AG04450 (cell line): Measurements from ENCODE around the gene E2F4. TPM values are rescaled to one million over a fixed set of nuclear protein-coding genes. Genes with fewer than 3 reads are reported as not detected.

ENCODE experiments used
- CTCF ChIA-PET: fragments of 300-600, 350-600 bp; formaldehyde crosslinking; extraction: SDS; loops from one replicate; lab custom pipeline; 2022; ENCODE audit warnings: antibody characterized with exemption, inconsistent platforms; lab: Charles Lee
- POLR2A ChIA-PET: fragments of 350-600 bp; formaldehyde crosslinking; extraction: SDS; loops from one replicate; lab custom pipeline; 2021; ENCODE audit warnings: antibody characterized with exemption, inconsistent platforms; lab: Yijun Ruan, JAX
- DNase-seq: peaks from one replicate; pipeline ENCODE4 v3.0.0-alpha.2; 2011; ENCODE audit warnings: low read depth, low spot score
- H3K27ac ChIP-seq: one replicate; pipeline ENCODE4 v1.5.1; 2012; ENCODE audit warnings: low read depth, low read length, control low read depth
- H3K27me3 ChIP-seq: one replicate; pipeline ENCODE4 v1.6.0; 2012; ENCODE audit warnings: low read length; ENCODE audit not compliant: control insufficient read depth, insufficient read depth
- H3K4me3 ChIP-seq: 2 replicates; pipeline ENCODE4 v1.5.1; 2011; ENCODE audit warnings: mild to moderate bottlenecking, low read depth, low read length, control low read depth
- H3K9me3 ChIP-seq: 2 replicates; pipeline ENCODE4 v1.5.1; 2012; ENCODE audit warnings: low read length; ENCODE audit not compliant: control insufficient read depth, insufficient read depth
- polyA plus RNA-seq: library from polyadenylated mRNA; depleted of rRNA; stranded (reverse); fragments of >200 nt; gene quantifications from 2 replicates; pipeline ENCODE4 v1.2.3, GENCODE V29; 2011
- TF ChIP-seq, protein P1 (sequence below): IDR thresholded peaks from 2 replicates; pipeline ENCODE4 v1.5.1; 2011; ENCODE audit warnings: low read depth, low read length, control low read depth, inconsistent platforms

The E2F4 gene
- polyA plus RNA-seq, 1 experiment = 50.0 TPM

GRCh38 chr16:67212766-67213165 lies 20.8 kb downstream of the E2F4 start:
- CTCF ChIA-PET = interaction anchor here (1.5 kb wide), 1 partner anchor 57 kb away, joined by 3 read pairs; no protein-coding TSS in a partner anchor
- Histone ChIP-seq H3K27me3 (no peaks in the 10 kb centered on the region), H3K9me3 (no peaks in the 10 kb centered on the region), H3K4me3 (no peak overlapping the region), H3K27ac (no peak overlapping the region)
- POLR2A ChIA-PET = no interaction called here
- TF ChIP-seq, protein P1, sequence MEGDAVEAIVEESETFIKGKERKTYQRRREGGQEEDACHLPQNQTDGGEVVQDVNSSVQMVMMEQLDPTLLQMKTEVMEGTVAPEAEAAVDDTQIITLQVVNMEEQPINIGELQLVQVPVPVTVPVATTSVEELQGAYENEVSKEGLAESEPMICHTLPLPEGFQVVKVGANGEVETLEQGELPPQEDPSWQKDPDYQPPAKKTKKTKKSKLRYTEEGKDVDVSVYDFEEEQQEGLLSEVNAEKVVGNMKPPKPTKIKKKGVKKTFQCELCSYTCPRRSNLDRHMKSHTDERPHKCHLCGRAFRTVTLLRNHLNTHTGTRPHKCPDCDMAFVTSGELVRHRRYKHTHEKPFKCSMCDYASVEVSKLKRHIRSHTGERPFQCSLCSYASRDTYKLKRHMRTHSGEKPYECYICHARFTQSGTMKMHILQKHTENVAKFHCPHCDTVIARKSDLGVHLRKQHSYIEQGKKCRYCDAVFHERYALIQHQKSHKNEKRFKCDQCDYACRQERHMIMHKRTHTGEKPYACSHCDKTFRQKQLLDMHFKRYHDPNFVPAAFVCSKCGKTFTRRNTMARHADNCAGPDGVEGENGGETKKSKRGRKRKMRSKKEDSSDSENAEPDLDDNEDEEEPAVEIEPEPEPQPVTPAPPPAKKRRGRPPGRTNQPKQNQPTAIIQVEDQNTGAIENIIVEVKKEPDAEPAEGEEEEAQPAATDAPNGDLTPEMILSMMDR = no peak
- no peak for DNase-seq

- H3K27ac ChIP-seq = no peak overlapping the region
- TF ChIP-seq, protein P1 = no peak
- H3K27me3 ChIP-seq = no peaks in the 10 kb centered on the region
- H3K4me3 ChIP-seq = no peak overlapping the region
- POLR2A ChIA-PET = no interaction called here
- H3K9me3 ChIP-seq = no peaks in the 10 kb centered on the region
- DNase-seq = no peak
- CTCF ChIA-PET = interaction anchor here (1.2 kb wide), 1 partner anchor 15 kb away, joined by 4 read pairs; no protein-coding TSS in a partner anchor
Measured at GRCh38 chr16:67213197-67214019, 21.5 kb downstream of the E2F4 start.

DNA sequence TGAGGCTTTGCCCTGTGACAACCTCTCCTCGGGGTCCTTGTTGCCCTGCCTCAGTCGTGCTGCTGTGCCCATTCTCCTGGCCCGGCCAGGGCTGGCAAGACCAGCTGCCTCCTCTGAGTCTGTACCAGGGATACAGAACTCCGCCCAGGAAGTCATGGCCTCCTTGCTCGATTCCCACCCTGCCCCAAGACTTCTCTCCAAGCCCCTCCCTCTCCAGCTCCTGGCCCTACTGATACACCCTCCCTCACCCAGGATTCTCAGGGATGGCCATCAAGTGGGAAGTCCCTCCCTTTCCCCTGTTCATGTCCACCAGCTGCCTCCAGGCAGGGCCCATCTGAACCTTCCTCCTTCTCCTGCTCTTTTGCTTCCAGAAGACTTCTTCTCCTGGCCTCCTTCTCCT lies 23.8 kb downstream of the E2F4 start:
- H3K27ac ChIP-seq = no peak overlapping the region
- ChIA-PET CTCF (no interaction called here), POLR2A (interaction anchor here (0.8 to 1.3 kb wide), 2 partner anchors 10 to 11 kb away, joined by 3 read pairs; partner anchors contain the start of gene TMEM208)
- H3K27me3 ChIP-seq = no peaks in the 10 kb centered on the region
- no peak overlapping the region for H3K4me3 ChIP-seq
- no peaks in the 10 kb centered on the region for H3K9me3 ChIP-seq
- DNase-seq = no peak
- TF ChIP-seq, protein P1 = no peak

GRCh38 chr16:67216612-67217490 lies 24.9 kb downstream of the E2F4 start:
- no peak overlapping the region for H3K27ac ChIP-seq
- ChIA-PET POLR2A (interaction anchor here (0.5 to 0.7 kb wide), 2 partner anchors 10 to 27 kb away, joined by 3 read pairs; no protein-coding TSS in a partner anchor), CTCF (interaction anchor here (1.2 kb wide), 1 partner anchor 31 kb away, joined by 3 read pairs; no protein-coding TSS in a partner anchor)
- H3K27me3 ChIP-seq = no peaks in the 10 kb centered on the region
- TF ChIP-seq, protein P1 = no peak
- H3K4me3 ChIP-seq = no peak overlapping the region
- no peak for DNase-seq
- no peaks in the 10 kb centered on the region for H3K9me3 ChIP-seq
